ENCODE results near the gene BMP3. TPM values are rescaled to one million over a fixed set of nuclear protein-coding genes. Genes with fewer than 3 reads are reported as not detected.
"Not testable (repeated sequence)": the region's sequence is repeated elsewhere in the genome, so short reads cannot be mapped to it uniquely, and the experiment has no call there.

The BMP3 gene
- total RNA-seq, 1 donor from 2014 or later, result not detected

- H3K4me1 Mint-ChIP-seq (ENCODE audit: unreplicated experiment), result no peaks in the 10 kb centered on the region
Measured at GRCh38 chr4:80999943-81000342, 30.6 kb upstream of the BMP3 start.

GRCh38 chr4:81003597-81004111 lies 26.9 kb upstream of the BMP3 start:
- no peak for TF ChIP-seq CTCF (IDR thresholded peaks at IDR 0.05; ENCODE audit: unreplicated experiment)
- no peaks in the 10 kb centered on the region for H3K36me3 Mint-ChIP-seq (ENCODE audit: low read depth, unreplicated experiment)
- H3K27ac Mint-ChIP-seq (ENCODE audit: unreplicated experiment), result no peak overlapping the region
- no peaks in the 10 kb centered on the region for H3K4me1 Mint-ChIP-seq (ENCODE audit: unreplicated experiment)
- no peak overlapping the region for H3K4me3 Mint-ChIP-seq (ENCODE audit: unreplicated experiment)
- H3K9me3 Mint-ChIP-seq (ENCODE audit: unreplicated experiment), result no peaks in the 10 kb centered on the region
- no peaks in the 10 kb centered on the region for H3K27me3 Mint-ChIP-seq (ENCODE audit: unreplicated experiment)
- no peak for DNase-seq (ENCODE audit: low spot score)

More at GRCh38 chr4:80999943-81000342, 30.6 kb upstream of the BMP3 start:
- DNase-seq (ENCODE audit: low spot score), result no peak
- no peak for TF ChIP-seq CTCF (IDR thresholded peaks at IDR 0.05; ENCODE audit: unreplicated experiment)
- no peaks in the 10 kb centered on the region for H3K9me3 Mint-ChIP-seq (ENCODE audit: unreplicated experiment)
- H3K27ac Mint-ChIP-seq (ENCODE audit: unreplicated experiment), result no peak overlapping the region
- no peak overlapping the region for H3K4me3 Mint-ChIP-seq (ENCODE audit: unreplicated experiment)
- no peaks in the 10 kb centered on the region for H3K36me3 Mint-ChIP-seq (ENCODE audit: low read depth, unreplicated experiment)
- H3K27me3 Mint-ChIP-seq (ENCODE audit: unreplicated experiment), result no peaks in the 10 kb centered on the region

- Mint-ChIP-seq H3K4me3 (ENCODE audit: unreplicated experiment) (no peak overlapping the region), H3K36me3 (ENCODE audit: low read depth, unreplicated experiment) (no peaks in the 10 kb centered on the region), H3K9me3 (ENCODE audit: unreplicated experiment) (no peaks in the 10 kb centered on the region), H3K4me1 (ENCODE audit: unreplicated experiment) (no peaks in the 10 kb centered on the region), H3K27ac (ENCODE audit: unreplicated experiment) (no peak overlapping the region), H3K27me3 (ENCODE audit: unreplicated experiment) (peaks cover 2% of the 10 kb centered on the region)
- no peak for DNase-seq (ENCODE audit: low spot score)
- no peak for TF ChIP-seq CTCF (IDR thresholded peaks at IDR 0.05; ENCODE audit: unreplicated experiment)
Measured at GRCh38 chr4:81007417-81007816, 23.1 kb upstream of the BMP3 start.

- not testable (repeated sequence) for H3K36me3 Mint-ChIP-seq (ENCODE audit: low read depth, unreplicated experiment); H3K4me1 Mint-ChIP-seq (ENCODE audit: unreplicated experiment); H3K9me3 Mint-ChIP-seq (ENCODE audit: unreplicated experiment); H3K27me3 Mint-ChIP-seq (ENCODE audit: unreplicated experiment); DNase-seq (ENCODE audit: low spot score); H3K27ac Mint-ChIP-seq (ENCODE audit: unreplicated experiment); H3K4me3 Mint-ChIP-seq (ENCODE audit: unreplicated experiment)
Measured at GRCh38 chr4:81016566-81016965, 13.9 kb upstream of the BMP3 start.

DNA sequence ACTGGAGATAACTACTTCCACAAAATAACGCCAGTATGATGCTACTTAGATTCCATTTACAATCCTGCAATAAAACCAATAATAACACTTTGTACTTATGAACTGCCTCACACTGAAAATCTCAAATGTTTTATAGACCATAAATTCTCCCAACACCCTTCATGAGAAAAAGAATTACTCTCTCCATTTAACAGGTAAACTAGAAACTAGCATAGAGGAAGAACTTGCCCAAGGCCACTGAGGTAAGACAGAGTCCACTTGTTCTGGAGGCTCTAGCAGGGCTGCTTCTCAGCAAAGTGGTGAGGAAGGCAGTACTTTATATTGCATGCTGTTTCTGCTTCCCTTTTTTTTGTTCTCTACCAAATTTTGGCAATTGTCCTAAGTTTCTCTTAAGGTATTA lies 11.5 kb upstream of the BMP3 start:
- Mint-ChIP-seq H3K27ac (ENCODE audit: unreplicated experiment) (no peak overlapping the region), H3K9me3 (ENCODE audit: unreplicated experiment) (peaks cover 5% of the 10 kb centered on the region), H3K36me3 (ENCODE audit: low read depth, unreplicated experiment) (no peaks in the 10 kb centered on the region), H3K27me3 (ENCODE audit: unreplicated experiment) (peaks cover 2% of the 10 kb centered on the region), H3K4me1 (ENCODE audit: unreplicated experiment) (no peaks in the 10 kb centered on the region), H3K4me3 (ENCODE audit: unreplicated experiment) (no peak overlapping the region)
- no peak for DNase-seq (ENCODE audit: low spot score)
- no peak for TF ChIP-seq CTCF (IDR thresholded peaks at IDR 0.05; ENCODE audit: unreplicated experiment)
